SIG-M5 treated with dmso at 0.1 percent for 504 hours (cell line): ENCODE measurements around the gene FOXN3.
"Not testable (repeated sequence)": the region's sequence is repeated elsewhere in the genome, so short reads cannot be mapped to it uniquely, and the experiment has no call there.

ENCODE experiments used
- DNase-seq: peaks from one replicate; lab custom pipeline; 2025; ENCODE audit not compliant: unreplicated experiment; lab: John Stamatoyannopoulos, UW

Gene FOXN3

DNA sequence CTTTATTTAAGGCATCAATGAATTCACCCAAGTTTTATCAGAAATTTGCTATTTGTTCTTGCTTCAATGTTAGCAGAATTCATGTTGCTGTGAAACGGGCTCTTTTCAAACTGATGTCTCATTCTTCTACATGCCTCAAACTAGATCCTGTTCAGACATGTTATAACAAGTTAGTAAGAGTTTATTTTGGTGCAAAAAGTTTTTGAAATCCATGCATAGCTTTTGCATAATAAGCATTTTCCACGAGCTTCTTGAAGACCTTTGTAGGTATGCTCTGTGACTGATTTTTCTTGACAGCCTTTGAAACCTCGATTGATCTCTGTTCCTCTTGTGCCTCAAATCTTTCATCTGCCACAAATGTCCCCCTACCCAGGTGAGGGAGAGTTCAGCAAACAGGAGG is 275.2 kb downstream of the FOXN3 start:
- no peak for DNase-seq

- DNase-seq = no peak
Observed at GRCh38 chr14:89140326-89140725, 276.7 kb downstream of the FOXN3 start.

DNA sequence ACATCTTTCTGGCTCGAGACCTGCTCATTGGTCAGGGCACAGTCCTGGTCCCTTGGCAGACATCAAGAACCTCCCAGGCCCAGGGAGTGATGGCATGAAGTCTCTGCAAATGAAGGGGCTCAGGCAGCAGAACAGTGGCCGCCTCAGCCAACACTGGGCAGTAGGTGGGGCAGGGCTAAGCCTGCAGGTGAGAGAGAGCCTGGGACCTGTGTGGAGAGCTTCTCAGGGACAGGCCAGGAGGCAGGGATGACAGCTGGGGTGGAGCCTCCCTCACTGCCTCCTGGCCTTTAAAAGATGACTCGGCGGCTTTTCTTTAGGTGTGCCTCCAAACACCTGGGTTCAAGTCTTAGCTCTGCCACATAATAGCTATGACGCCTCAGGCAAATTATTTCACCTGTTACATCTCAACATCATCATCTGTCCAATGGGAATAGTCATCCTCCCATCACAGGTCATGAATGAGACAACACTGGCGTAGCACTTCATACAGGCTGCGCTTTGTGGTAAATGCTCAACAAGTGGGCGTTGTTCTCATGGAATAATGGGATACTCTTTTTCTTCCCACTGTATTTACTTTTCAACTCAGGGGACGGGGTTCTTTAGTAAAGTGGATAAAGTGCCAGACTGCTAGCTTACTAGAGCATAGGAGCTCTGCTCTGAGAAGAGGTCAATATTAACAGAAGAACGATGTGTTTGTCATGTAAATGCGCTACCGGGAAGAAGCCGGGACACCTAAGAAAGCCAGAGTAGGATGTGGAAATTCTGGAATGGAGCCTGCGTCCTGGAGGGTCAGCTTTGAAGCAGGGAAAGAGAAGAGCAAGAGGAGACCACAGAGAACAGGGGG is 277.4 kb downstream of the FOXN3 start:
- DNase-seq = no peak

- no peak for DNase-seq
Observed at GRCh38 chr14:89138846-89139245, 278.2 kb downstream of the FOXN3 start.

DNA sequence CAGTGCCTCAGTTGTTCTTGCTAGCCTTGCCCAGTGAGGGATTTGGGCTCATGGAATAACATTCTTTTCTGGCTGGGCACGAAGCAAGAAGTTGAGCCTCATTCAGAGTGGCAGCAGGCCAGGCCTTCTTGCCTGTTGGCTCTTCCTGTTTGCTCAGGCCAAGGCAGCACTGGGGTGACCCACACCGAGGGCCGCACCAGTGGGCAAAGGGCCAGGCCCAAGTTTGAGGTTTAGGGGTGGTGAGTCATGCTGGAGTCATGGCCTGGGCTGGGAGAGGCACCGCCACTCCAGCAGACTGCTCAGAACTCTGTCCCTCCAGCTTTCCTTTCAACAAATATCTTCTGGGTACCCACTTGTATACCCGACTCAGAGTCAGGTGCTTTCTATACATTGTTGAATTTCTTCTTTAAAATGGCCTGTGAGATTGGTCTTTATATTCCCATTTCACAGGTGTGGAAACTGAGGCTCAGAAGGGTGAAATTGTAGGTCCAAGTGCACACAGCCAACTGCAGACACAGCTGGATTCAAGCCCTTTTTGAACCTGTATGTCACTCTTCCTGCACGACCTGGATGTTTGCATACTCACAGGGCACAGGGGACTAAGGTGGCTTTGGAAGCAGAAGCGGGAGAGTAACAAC is 279.4 kb downstream of the FOXN3 start:
- no peak for DNase-seq

DNA sequence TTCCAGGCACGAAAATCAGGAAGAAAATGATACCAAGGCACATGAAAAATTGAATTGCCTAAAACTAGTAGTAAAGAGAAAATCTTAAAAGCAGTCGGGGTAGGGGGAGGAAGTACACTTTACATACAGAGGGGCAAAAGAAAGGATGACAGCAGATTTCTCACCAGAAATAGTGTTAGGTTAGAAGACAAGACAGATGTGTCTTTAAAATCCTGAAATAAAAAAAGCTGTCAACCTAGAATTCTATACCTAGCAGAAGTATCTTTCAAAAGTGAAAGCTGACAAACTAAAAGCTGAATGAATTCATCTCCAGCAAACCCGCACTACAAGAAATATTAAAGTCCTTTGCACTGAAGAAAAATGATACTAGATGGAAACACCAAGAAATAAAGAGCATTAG is 280.4 kb downstream of the FOXN3 start:
- no peak for DNase-seq

DNA sequence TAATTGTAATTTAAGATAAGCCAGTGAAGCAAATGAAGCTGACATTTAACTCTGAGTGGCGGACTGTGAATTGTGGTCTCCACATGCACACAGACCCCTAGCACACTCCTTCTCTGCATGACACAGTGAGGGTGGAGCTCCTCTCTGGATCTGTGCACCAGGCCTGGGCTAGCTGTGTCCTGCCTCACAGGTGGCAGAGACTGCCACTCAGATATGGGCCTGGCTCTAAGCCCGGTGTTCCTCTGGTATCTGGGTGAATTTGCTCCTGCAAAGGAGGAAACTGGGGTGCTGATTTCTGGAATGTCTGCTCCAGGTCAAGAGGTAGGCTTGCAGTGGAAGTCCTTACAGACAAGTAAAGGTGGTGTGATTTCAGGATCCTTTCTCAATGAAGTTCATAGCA is 282.4 kb downstream of the FOXN3 start:
- DNase-seq = no peak

- DNase-seq = no peak
Observed at GRCh38 chr14:89131004-89131750, 285.9 kb downstream of the FOXN3 start.

- no peak for DNase-seq
Observed at GRCh38 chr14:89129570-89129969, 287.5 kb downstream of the FOXN3 start.

GRCh38 chr14:89128311-89129026 is 288.6 kb downstream of the FOXN3 start:
- DNase-seq = no peak

GRCh38 chr14:89126461-89126860 is 290.6 kb downstream of the FOXN3 start:
- no peak for DNase-seq

DNA sequence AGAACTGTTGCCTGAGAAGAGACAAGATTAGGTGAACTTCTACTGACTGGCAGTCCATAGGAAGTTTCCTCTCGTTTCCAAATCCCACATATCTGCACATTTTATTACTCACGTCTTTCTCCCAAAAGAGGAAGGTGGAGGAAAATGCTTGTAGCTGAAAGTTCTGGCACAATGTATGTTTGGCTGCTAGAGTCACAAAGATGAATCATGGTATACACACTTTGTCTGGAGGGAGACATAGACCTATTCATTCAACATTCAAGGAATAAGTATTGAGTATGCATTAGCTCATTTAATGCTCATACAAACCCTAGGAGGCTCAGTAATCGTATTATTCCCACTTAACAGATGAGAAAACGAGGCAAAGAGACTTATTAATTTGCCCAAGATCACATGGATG is 291.8 kb downstream of the FOXN3 start:
- no peak for DNase-seq

DNA sequence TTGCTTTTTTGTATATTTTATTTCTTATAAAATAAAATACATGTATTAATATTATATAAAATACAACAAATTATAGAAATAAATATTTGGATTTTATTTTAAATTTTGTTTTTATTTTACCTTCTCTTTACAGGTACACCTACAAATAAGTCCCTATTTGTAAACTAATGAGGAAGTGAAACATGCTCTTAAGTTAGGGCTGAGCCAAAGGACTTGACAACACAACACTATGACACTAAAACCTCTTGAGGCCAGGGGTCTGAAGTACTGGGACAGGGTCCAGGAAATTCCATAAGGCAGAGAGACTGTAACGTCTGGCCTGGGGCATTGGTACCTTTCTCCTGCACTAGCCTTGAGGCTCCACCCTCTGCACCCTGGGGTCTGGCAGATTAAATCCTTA is 293.2 kb downstream of the FOXN3 start:
- no peak for DNase-seq

GRCh38 chr14:89123215-89123614 is 293.8 kb downstream of the FOXN3 start:
- DNase-seq = no peak

DNA sequence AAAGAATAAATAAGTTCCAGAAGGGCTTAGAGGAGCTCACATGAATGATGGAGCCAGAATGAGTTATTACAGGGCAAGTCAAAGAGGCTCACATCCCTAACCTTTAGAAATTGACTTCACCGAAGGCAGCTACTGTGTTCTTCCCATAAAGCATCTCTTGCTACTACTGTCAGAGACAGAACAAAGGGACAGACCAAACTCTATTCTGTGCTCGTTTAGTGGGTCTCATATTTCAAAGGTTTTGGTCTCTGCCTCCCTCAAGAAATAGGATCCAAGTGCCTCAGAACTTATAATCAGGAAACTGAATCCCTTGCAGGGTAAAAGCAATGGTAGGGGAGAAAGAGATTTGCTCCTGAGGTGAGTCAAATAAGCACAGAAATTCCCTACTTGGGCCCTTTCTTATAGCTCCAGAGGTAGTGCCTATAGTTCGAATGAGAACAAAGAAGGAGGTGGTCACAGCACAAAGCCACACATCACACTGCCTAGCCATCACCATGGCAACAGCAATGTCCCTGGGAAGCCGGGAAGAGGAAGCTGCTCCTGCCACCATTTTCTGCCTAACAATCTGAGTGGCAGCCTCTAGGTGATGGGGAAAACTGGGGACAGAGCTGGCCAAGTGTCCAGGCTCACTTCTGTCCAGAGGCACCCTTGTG is 294.9 kb downstream of the FOXN3 start:
- DNase-seq = no peak

DNA sequence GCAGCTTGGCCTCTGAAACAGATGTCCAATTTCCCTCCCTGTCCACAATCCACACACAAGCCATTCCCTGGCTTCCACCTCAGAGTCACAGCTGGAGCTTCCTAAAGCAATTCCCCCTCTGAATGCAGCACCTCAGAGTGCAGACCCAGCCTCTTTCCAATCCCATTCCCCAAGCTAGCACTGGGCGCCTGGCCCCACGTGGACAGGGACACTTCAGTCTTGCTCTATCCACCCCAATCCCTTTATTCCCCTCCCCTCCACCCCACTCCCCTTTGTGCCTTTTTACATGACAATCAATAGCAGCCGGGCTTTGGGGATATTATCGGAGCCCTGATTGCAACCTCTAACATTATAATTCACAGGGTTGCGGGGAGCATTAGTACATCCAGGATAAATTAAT is 300.0 kb downstream of the FOXN3 start:
- no peak for DNase-seq

DNA sequence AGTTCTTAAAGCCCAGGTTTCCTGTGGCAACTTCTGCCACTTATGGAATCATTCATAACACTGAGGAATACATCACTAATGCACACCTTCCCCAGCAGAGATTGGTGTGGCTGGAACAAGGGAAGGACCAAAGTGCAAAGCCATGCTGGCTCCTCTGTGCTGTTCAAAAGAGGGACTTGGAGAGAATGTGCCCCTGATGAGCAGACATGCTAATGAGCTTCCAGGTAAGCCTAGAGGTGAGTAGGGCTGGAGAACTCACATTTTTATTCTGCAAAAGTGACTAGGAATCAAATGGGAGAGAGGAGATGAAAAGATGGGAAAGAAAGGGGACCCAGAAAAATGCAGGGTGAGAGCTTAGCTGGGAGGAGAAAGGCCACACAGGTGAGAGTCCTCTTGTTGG is 302.9 kb downstream of the FOXN3 start:
- DNase-seq = no peak

DNA sequence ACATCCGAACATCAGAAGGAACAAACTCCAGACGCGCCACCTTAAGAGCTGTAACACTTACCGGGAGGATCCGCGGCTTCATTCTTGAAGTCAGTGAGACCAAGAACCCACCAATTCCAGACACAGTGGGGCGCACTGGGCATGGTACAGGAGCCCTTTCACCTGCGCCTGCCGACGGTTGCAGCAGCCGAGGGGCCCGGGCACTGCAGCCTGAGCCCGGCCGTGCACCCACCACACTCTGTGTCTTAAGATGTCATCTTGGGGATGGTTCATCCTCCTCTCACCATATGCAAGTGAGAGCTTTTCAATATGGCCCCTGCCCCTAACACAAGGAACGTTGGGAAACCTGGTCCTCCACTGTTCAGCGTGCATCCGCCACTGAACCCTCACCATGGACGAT is 304.3 kb downstream of the FOXN3 start:
- no peak for DNase-seq

DNA sequence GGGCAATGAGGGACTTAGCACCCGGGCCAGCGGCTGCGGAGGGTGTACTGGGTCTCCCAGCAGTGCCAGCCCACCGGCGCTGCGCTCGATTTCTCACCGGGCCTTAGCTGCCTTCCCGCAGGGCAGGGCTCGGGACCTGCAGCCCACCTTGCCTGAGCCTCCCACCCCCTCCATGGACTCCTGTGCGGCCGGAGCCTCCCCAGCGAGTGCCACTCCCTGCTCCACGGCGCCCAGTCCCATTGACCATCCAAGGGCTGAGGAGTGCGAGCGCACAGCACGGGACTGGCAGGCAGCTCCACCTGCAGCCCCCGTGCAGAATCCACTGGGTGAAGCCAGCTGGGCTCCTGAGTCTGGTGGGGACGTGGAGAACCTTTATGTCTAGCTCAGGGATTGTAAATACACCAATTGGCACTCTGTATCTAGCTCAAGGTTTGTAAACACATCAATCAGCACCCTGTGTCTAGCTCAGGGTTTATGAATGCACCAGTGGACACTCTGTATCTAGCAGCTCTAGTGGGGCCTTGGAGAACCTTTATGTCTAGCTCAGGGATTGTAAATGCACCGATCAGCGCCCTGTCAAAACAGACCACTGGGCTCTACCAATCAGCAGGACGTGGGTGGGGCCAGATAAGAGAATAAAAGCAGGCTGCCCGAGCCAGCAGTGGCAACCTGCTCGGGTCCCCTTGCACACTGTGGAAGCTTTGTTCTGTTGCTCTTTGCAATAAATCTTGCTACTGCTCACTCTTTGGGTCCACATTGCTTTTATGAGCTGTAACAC is 305.1 kb downstream of the FOXN3 start:
- DNase-seq = not testable (repeated sequence)

GRCh38 chr14:89111232-89111631 is 305.8 kb downstream of the FOXN3 start:
- DNase-seq = not testable (repeated sequence)
